Umbilical cord (tissue), 2 donors: Measurements from ENCODE around the gene ARIH2. TPM values are rescaled to one million over a fixed set of nuclear protein-coding genes. Genes with fewer than 3 reads are reported as not detected.

Source experiments
- DNase-seq: peaks from one replicate; pipeline ENCODE4 v3.0.0-alpha.2; 2015; ENCODE audit warnings: low spot score
- total RNA-seq: library from RNA; depleted of rRNA; stranded (reverse); fragments of >200 nt; gene quantifications from one replicate; pipeline ENCODE4 v1.2.3, GENCODE V29; 2014; ENCODE audit warnings: low replicate concordance; ENCODE audit not compliant: insufficient read depth

Gene ARIH2
- total RNA-seq, 1 donor from 2014 or later: 115 TPM

DNA sequence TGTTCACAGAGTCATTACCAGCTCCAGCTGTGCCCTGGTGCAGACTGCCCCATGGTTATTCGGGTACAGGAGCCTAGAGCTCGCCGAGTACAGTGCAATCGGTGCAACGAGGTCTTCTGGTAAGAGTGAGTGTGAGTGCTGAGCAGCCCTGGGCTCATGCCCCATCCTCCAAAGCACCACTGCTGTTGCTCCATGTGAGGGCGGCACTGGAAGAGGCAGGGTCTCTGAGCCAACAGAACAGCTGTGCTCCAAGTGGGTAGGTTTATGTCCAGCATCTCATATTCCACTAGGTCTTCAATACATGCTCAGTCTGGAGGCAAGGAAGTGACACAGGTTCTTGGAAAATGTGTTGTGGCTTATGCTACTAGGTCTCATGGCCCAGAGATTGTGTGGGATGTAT, 51.9 kb downstream of the ARIH2 start:
- no peak for DNase-seq

- DNase-seq: no peak
Measured at GRCh38 chr3:48974076-48974864, 55.6 kb downstream of the ARIH2 start.

GRCh38 chr3:48979451-48979850, 60.8 kb downstream of the ARIH2 start:
- DNase-seq: no peak

DNA sequence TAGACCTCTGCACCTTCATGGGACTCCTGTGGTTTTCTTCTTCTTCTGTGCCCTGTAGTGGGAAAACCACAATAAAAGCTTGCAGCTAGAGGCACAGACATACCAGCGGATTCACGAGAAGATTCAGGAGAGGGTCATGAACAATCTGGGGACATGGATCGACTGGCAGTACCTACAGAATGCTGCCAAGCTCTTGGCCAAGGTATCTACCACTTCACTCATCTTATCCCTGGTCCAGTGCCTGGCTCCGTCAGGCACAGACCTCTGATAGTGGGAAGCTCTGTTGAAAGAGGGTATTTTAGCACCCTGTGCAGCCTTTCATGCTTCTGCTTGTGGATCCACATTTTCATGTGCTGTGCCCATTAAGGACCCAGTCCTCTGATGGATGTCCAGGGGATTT, 61.7 kb downstream of the ARIH2 start:
- DNase-seq: no peak

DNA sequence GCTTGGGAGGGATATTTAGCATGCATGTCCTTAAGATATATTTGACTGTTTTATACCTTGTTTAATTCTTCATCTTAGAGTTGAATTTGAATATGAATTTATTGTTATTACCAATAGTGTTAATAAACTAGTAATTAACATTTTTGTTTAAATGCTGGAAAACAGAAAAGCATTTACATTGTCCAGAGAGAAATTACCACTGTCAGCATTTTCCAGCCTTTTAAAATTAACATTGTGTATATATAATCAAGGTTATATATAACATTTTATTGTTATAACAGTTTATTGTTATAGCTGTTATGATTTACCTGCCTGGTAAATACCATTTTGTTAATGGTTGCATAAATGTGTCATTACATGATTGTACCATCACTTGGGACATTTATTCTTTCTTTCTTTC, 63.4 kb downstream of the ARIH2 start:
- DNase-seq: no peak

DNA sequence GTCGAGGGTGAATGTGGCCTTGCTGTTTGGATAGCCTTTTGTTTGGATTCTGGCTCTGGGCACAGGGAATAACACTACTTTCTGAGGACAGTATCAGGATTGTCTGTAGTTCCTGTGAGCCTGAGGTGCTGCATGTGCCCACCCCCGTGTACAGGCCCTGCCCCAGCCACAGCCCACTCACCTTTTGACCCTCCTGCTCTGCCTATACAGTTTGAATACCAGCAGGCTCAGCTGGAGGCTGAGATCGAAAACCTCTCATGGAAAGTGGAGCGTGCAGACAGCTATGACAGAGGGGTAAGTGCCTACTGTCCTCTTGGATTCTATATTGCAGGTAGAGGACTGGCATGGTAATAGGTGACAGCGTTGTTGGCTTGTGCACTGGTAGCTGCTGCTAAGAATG, 64.0 kb downstream of the ARIH2 start:
- no peak for DNase-seq

DNA sequence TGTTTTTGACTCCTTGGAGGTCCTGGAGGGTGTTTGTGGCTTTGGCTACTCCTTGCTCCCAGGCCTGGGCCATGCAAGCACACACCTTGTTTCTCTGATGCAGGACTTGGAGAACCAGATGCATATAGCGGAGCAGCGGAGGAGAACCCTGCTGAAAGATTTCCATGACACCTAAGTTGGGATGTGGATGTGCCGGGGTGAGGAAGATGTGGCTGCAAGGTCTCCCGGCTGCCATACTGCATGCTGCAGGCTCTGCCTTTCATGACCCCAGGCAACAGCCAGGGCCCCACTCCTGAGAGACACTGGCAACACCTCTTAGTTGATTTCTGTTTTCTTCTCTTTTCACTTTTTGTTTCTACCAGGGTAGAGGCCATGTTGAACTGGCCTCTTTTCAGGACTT, 64.5 kb downstream of the ARIH2 start:
- no peak for DNase-seq

DNA sequence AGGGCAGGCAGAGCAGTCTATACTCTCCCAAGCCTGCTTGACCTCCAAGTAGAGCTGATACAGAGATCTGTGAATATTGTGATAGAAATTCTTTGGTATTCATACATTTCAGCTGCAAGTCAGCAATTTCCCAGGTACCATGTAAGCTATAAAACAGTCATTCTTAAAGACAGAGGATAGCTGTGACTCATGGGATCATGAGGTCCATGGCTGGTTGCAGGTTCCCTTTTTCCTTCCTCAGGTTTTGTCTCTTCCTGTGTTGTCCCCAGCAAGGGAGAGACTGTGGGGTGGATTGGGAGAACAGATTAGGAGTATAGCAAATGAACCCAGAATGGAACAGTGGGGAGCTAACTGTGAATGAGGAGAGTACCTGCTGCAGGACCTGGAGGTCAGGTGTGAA, 66.0 kb downstream of the ARIH2 start:
- DNase-seq: no peak

DNA sequence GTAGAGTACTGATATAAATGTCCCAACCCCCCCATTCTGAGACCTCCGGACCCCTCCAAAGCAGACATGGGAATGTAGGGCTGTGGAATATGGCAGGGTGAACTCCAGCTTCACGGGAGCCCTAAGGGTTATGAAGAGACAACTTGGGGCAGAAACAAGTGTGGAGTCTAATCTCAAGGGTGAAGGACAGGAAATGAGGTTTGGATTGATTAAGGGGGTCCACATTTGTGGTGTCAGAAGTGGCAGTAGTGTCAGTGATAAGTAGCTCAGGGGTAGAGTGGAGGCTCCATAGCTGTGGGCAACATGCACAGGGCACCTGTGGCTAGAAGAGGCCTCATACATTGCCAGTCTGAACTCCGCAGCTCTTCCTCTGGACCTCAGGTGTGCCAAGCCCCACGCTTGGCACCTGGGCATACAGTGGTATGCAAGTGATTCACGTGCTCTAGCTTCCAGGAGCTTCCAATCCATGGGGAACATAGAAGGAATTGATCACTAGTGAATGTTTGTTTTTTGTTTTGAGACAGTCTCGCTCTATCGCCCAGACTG, 67.3 kb downstream of the ARIH2 start:
- no peak for DNase-seq

DNA sequence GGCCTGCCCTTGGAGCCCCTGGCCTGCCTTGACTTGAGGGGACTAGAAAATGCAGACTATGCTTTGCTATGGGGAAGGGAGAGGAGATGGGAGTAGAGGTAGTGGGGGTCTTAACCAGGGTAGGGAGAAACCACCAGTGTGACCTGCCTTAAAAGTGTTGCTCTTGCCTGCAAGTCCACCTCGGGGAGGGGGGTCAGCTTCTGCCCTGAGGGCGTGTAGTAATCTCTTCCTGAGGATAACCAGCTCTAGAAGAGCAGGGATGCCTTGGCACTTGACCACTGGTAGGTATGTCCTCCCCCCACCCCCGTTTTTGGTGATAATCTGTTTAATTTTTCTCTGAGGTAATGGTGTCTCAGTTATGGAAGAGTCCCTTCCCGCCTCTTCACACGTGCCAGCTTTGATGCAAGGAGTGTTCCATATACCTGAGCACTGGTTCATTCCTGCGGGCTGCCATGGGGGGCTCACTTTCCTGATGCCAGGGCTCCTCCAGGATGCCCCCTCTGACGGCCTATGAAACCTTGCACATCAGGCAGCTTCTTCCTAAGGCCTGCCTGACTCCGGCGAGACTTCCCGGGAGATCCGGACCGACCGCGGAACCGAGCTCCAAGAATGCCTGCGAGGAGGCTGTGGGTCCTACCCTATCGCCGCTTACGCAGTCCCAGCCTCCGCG, 70.6 kb downstream of the ARIH2 start:
- peak; percentile 32 for DNase-seq

DNA sequence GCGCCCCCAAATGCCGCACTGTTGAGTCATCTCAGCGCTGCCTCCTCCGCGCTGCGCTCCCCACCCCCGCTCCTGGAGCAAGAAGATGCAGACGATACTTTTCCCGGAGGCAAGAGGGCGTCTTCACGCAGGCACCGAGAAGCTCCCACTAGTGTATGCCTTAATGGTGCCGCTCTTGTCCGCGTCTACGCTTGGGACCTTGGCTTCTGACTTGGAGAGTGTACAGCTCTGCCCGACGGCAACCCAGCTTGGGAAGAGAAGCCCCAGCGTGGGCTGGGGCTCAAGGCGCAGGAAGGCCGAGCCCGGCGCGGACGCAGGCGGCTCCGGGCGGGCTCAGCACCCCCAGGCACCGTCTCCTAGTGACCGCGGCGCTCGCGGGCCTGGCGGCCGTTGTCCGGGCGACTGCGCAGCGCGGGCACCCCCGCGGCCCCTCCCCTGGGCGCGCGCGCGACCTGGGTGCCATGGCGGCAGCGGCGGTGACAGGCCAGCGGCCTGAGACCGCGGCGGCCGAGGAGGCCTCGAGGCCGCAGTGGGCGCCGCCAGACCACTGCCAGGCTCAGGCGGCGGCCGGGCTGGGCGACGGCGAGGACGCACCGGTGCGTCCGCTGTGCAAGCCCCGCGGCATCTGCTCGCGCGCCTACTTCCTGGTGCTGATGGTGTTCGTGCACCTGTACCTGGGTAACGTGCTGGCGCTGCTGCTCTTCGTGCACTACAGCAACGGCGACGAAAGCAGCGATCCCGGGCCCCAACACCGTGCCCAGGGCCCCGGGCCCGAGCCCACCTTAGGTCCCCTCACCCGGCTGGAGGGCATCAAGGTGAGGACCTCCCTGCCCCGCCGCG, 71.4 kb downstream of the ARIH2 start, which contains the start of gene P4HTM:
P4HTM (plus strand) TSS at position 446 of the 840 bp plus-strand sequence; CDS start at position 462, 16 bp downstream.
- peak; percentile 97 for DNase-seq

- no peak for DNase-seq
Measured at GRCh38 chr3:48990636-48991469, 72.2 kb downstream of the ARIH2 start.

DNA sequence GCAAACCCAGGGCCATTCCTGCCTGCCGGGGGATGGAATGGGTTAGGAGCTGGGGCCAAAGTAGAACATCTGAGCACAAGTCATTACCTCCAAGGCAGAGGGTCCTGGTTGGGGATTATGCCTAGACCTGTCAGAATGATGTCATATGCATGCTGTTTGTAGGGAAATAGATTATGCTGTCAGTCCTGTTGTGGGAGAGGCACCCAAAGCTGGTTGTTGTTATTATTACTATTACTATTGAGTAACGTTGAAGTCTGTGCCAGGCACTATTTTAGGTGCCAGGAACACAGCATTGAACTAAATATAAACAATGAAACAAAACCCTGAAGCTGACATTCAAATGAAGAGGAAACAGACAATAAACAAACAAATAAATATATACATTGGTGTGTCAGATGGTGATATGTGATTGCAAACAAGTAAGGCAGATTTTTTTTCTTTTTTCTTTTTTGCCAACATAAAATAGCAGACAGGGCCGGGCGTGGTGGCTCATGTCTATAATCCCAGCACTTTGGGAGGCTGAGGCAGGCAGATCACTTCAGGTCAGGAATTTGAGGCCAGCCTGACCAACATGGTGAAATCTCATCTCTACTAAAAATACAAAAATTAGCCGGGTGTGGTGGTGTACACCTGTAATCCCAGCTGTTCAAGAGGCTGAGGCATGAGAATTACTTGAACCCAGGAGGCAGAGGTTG, 73.4 kb downstream of the ARIH2 start:
- DNase-seq: no peak

DNA sequence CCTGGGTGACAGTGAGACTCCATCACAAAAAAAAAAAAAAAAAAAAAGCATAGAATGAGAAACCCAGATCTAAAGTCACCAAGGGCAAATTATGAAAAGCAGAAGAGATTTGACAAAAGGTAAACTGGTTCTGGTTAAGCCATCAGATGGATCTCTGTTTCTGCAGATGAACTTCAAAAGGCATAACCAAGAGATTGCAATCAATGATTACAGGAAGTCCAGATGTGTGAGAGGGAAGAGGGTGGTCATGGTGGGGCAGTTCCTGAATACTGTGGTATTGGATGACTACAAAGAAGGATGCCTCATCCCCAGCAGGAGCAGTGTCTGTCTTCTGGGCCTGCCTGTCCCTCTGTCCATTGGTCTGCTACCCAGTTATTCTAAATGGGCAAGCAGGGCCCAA, 75.2 kb downstream of the ARIH2 start:
- no peak for DNase-seq

GRCh38 chr3:48996640-48997039, 78.0 kb downstream of the ARIH2 start:
- DNase-seq: no peak

DNA sequence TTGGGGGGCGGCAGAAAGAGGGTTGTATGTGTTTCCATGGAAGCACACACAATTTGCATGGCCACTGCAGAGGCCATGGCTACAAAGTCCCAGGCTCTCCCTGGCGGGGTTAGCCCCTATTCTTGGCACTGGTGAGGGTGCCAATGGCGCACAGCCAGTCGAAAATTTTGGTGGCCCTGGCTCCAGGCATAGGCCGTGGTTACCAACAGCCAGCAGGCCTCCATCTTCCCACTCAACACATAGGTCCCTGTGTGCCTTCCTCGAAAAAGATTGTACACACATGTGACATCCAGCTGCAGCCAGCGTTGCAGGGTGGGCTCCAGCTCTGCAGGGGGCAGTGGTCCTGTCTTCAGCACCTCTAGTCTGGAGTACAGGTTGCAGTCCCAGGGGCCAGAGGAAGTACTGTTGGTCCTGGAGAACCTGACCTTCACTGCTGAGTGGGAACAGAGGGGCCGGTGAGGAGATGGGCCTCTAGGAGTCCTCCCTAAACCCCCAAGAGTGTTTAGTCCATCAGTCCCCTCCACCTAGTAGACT, 78.5 kb downstream of the ARIH2 start:
- DNase-seq: no peak

DNA sequence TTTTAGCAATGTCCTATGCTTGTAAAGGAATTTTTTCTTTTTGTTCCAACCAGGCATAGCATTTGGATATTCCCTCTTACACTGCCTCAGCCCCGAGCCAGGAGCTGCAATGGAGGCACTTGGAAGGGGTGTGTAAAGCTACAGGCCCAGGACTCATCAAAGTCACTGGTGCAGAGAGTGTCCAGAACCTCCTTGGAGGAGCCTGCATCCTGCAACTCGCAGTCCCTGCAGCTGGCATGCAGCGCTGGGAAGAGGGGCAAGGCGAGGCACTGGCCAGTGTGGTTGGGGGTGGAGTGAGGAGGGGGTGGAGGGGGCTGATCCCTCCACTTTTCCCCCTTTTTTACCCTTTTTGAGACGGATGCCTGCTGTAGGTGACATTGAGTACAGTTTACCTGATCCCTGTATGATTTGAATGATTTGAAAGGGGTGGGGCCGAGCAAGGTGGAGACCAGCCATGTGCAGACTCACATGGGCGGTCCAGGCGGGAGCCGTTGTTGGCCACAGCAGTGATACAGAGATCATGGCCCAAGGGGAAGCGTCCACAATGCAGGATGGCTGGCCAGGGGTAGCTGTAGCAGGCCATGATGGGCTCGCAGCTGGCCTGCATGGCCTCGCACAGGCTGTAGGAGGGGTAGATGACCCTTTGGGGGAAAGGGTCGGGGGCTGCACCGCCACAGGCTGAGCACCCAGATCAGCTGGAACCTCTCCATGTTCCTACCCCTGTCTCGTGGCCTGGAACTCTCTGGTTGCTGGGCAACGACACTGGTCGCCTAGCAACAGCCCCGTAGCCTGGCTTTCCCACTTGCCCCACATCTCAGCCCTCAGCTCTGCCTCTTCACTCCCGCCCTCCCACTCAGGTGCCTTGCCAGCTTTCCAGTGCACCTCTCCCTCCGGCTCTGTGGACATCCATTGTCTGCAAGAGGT, 79.3 kb downstream of the ARIH2 start:
- no peak for DNase-seq

GRCh38 chr3:48999085-48999858, 80.6 kb downstream of the ARIH2 start:
- no peak for DNase-seq
